Activated CD4-positive, alpha-beta T cell treated with anti-CD3 and anti-CD28 coated beads, Interleukin-10, Interleukin-2, amounts not matched to agents 100 ng/mL and 50 ng/mL, durations not matched to agents 16 hours and 8 hours (primary cell): ENCODE measurements around the gene STK32B.
"Not testable (repeated sequence)": the region's sequence is repeated elsewhere in the genome, so short reads cannot be mapped to it uniquely, and the experiment has no call there.

Experiments
- DNase-seq: peaks from one replicate; pipeline ENCODE4 v3.0.0-alpha.2; 2020

STK32B gene

GRCh38 chr4:5280069-5280468 lies 228.8 kb downstream of the STK32B start:
- DNase-seq: not testable (repeated sequence)

GRCh38 chr4:5280828-5281227 lies 229.5 kb downstream of the STK32B start:
- DNase-seq: peak; percentile 68

- no peak for DNase-seq
Measured at GRCh38 chr4:5283837-5284236, 232.6 kb downstream of the STK32B start.

- DNase-seq: no peak
Measured at GRCh38 chr4:5284517-5284916, 233.2 kb downstream of the STK32B start.

- DNase-seq: no peak
Measured at GRCh38 chr4:5292101-5292500, 240.8 kb downstream of the STK32B start.

GRCh38 chr4:5298000-5298787 lies 246.9 kb downstream of the STK32B start:
- DNase-seq: not testable (repeated sequence)

- DNase-seq: no peak
Measured at GRCh38 chr4:5300283-5300682, 249.0 kb downstream of the STK32B start.

GRCh38 chr4:5307928-5308327 lies 256.6 kb downstream of the STK32B start:
- no peak for DNase-seq

GRCh38 chr4:5322321-5322720 lies 271.0 kb downstream of the STK32B start:
- no peak for DNase-seq

GRCh38 chr4:5330339-5330989 lies 279.2 kb downstream of the STK32B start:
- no peak for DNase-seq

- no peak for DNase-seq
Measured at GRCh38 chr4:5337731-5338130, 286.5 kb downstream of the STK32B start.

GRCh38 chr4:5338531-5338930 lies 287.3 kb downstream of the STK32B start:
- no peak for DNase-seq

GRCh38 chr4:5340991-5341451 lies 289.7 kb downstream of the STK32B start:
- DNase-seq: no peak

- DNase-seq: no peak
Measured at GRCh38 chr4:5341526-5341925, 290.2 kb downstream of the STK32B start.

- no peak for DNase-seq
Measured at GRCh38 chr4:5355846-5356245, 304.6 kb downstream of the STK32B start.

GRCh38 chr4:5357870-5358269 lies 306.6 kb downstream of the STK32B start:
- DNase-seq: no peak

- no peak for DNase-seq
Measured at GRCh38 chr4:5361968-5362367, 310.7 kb downstream of the STK32B start.

- DNase-seq: no peak
Measured at GRCh38 chr4:5364406-5364805, 313.1 kb downstream of the STK32B start.

GRCh38 chr4:5365071-5366008 lies 314.1 kb downstream of the STK32B start:
- DNase-seq: no peak

GRCh38 chr4:5366009-5366386 lies 314.7 kb downstream of the STK32B start:
- no peak for DNase-seq

- DNase-seq: no peak
Measured at GRCh38 chr4:5366421-5366820, 315.1 kb downstream of the STK32B start.

- DNase-seq: no peak
Measured at GRCh38 chr4:5368426-5368825, 317.1 kb downstream of the STK32B start.

GRCh38 chr4:5370286-5370685 lies 319.0 kb downstream of the STK32B start:
- no peak for DNase-seq
